IPS DF 4.7 (cell line): ENCODE data around the gene HES2.
"Not testable (repeated sequence)": the region's sequence is repeated elsewhere in the genome, so short reads cannot be mapped to it uniquely, and the experiment has no call there.

Source experiments
- DNase-seq: peaks from one replicate; pipeline ENCODE4 v3.0.0-alpha.2; 2013; ENCODE audit warnings: low spot score; ENCODE audit errors: extremely low read depth

Gene HES2

DNA sequence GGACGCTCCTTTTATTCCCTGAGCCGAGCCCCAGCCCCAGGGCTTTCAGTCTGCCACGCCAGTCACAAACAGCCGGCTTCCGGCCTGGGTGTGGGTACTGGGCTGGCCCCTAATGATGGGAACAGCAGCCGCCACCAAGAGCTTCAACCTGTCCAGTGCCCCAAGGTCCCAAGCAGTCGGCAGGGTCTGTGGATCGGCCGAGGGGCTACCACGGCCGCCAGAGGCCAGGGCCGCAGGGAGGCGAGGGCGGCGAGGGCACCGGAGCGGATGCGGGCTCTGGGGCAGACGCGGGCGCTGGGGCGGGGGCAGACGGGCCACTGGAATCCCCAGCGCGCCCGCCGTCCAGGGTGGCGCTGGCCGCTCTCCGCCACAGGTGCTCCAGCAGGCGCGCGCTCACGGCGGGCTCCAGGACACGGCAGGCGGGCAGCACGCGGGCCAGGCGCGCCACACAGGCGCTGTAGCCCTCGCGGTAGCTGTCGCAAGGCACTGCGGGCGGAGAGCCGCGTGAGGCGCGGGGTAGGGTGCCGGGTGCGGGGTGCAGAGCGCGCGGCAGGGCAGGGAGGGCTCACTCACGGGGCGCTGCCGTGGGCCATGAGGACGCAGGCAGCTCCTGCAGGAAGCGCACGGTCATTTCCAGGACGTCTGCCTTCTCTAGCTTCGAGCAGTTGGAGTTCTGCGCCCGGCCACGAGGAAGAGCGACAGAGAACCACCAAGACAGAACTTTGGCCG lies 887 bp downstream of the HES2 start:
- no peak for DNase-seq

GRCh38 chr1:6417961-6418667 lies 1.6 kb downstream of the HES2 start:
- no peak for DNase-seq

DNA sequence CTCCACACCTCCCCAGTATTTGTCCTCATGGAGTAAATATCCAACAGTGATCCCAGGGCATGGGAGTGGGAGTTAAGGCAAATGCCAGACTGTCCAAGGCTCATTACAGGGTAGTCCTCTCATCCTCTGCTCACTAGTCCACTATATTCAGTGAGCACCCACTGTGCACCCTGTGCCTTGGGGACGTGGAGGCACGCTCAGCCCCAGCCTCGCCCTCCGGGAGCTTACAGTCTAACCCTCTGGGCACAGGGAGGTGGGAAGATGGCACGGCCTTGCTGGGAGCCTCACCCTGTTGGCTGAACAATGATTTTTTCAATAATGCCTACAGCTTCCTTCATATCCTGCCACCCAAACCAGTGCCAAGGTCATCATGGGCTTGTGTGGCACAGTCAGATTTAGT lies 2.8 kb downstream of the HES2 start:
- no peak for DNase-seq

DNA sequence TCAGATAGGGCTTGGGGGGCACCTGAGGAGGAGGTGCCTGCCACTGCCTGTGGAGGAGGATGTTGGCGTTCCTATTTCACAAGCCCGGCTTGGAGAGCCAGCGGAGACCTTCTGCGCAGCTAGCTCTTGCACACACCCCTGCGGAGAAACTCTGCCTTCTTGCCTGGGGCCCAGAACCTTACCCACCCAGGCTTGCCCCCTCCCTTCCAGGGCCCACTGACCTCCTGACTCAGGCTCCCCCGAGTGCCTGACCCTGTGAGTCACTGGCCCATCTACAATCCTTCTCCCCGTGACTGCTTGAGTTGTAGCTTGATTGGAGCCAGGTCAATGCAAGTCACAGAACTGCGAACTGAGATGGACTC lies 3.4 kb downstream of the HES2 start:
- no peak for DNase-seq

- DNase-seq: no peak
Measured at GRCh38 chr1:6414881-6415626, 4.7 kb downstream of the HES2 start.

GRCh38 chr1:6414443-6414844 lies 5.3 kb downstream of the HES2 start:
- no peak for DNase-seq

DNA sequence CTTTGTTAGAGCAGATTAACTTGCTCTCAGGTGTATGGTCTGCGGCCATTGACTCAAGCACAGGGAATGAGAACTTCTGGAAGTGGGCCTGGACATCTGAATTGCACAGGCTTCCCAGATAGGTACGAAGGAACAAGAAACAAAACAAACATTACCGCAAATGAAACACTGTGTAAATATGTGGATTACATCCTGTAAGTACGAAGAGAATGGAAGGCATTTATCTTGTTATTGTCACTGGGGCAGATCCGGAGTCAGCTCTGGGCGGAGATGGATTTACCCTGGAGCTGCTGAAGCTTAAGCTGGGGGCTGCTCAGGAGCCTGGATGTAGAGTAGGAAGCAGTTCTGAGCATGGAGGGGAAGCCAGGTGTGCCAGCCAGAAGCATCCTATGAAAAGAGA lies 6.8 kb downstream of the HES2 start:
- no peak for DNase-seq

- DNase-seq: no peak
Measured at GRCh38 chr1:6410248-6410893, 9.3 kb downstream of the HES2 start.

GRCh38 chr1:6409733-6410132 lies 10.0 kb downstream of the HES2 start:
- DNase-seq: no peak

- DNase-seq: no peak
Measured at GRCh38 chr1:6409053-6409452, 10.7 kb downstream of the HES2 start.

DNA sequence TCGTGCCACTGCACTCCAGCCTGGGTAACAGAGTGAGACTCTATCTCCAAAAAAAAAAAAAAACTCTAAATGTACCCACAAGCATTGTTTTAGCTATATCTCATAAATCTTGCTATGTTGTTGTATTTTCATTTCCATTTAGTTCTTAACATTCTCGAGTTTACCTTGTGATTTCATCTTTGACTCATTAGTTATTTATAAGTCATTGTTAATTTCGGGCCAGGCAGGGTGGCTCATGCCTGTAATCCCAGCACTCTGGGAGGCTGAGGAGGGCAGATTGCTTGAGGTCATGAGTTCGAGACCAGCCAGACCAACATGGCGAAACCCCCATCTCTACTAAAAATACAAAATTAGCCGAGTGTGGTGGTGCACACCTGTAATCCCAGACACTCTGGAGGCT lies 11.7 kb downstream of the HES2 start:
- no peak for DNase-seq

- no peak for DNase-seq
Measured at GRCh38 chr1:6401673-6402072, 18.0 kb downstream of the HES2 start.

GRCh38 chr1:6399294-6399693 lies 20.4 kb downstream of the HES2 start:
- no peak for DNase-seq

DNA sequence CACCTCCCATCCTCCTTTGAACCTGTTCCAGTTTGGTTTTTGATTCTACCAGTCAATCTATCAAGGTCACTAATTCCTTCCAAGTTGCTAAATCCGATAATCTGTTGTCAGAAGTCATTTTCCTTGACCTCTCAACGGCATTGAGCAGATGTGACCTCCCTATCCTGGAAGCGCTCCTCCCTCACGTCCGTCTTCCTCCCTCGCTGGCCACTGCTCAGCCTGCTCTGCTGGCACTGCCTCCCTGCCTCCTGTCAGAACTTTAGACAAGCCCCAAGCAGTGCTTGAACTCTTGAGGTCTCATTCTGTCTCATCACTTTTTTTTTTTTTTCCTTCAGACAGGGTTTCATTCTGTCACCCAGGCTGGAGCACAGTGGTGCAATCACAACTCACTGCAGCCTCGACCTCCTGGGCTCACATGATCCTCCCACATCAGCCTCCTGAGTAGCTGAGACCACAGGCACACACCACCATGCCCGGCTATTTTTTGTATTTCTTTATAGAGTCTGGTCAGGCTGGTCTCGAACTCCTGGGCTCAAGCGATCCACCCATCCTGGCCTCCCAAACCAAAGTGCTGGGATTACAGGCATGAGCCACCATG lies 21.8 kb downstream of the HES2 start:
- DNase-seq: no peak

DNA sequence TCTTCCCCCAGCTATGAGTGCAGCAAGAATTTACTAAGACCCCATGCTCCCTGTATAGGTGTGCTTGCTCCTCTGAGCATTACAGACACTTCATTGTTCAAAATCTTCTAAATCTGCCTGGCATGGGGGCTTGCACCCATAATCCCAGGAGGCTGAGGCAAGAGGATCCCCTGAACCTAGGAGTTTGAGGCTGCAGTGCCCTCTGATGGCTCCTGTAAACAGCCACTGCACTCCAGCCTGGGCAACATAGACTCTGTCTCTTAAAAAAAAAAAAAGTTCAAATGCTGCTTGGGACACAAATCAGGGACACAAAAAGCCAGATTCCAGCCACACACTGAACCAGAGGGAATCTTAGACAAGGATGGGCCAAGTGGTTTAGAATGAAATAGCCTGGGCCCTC lies 22.7 kb downstream of the HES2 start:
- no peak for DNase-seq

DNA sequence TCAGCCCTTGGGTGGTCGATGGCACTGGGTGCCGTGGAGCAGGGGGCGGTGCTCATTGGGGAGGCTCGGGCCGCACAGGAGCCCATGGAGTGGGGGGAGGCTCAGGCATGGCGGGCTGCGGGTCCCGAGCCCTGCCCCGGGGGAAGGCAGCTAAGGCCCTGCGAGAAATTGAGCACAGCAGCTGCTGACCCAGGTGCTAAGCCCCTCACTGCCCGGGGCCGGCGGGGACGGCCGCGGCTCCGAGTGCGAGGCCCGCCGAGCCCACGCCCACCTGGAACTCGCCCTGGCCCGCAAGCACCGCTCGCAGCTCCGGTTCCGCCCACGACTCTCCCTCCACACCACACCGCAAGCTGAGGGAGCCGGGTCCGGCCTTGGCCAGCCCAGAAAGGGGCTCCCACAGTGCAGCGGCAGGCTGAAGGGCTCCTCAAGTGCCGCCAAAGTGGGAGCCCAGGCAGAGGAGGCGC lies 23.9 kb downstream of the HES2 start:
- DNase-seq: not testable (repeated sequence)

DNA sequence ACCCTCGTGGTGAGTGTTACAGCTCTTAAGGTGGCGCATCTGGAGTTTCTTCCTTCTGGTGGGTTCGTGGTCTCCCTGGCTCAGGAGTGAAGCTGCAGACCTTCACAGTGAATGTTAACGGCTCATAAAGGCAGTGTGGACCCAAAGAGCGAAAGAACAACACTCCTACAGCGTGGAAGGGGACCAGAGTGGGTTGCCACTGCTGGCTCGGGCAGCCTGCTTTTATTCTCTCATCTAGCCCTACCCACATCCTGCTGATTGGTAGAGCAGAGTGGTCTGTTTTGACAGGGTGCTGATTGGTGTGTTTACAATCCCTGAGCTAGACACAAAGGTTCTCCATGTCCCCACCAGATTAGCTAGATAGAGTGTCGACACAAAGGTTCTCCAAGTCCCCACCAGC lies 24.6 kb downstream of the HES2 start:
- not testable (repeated sequence) for DNase-seq

GRCh38 chr1:6393400-6394187 lies 26.1 kb downstream of the HES2 start, which contains the start of gene ACOT7:
Gene ACOT7, minus strand, starts transcription at chr1:6393767. Its CDS starts 368 bp downstream, at chr1:6393399.
- no peak for DNase-seq

DNA sequence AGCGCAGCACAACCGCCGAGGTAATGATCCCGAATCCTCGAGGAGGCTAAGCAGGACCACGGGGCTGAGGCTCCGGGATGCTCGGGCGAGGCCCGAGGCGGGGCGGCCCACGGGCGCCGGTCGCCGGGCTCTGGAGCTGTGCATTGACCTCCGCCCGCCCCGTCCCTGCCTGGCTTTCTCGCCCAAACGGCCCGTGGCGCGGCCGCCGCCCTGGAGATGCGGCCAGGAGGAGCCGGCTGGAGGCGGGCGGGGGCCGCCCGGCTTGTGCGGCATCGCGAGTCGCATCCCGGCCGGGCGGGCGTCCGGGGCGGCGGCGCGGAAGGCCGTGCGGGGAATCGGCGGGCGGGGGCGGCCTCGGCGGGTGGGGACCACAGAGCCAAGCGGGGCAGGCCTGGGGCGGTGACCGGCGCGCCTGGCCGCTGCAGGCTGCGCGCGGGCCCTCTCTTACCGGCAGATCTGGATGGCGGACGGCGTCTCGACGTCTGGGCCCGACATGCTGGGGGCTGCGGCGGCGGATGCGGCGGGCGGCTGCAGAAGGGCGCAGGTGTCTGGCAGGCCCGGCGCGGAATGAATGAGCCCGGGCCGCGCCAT lies 26.8 kb downstream of the HES2 start:
- DNase-seq: no peak
